ENCODE data around the gene KYNU.
"Not testable (repeated sequence)": the region's sequence is repeated elsewhere in the genome, so short reads cannot be mapped to it uniquely, and the experiment has no call there.

Gene KYNU

GRCh38 chr2:142918624-142919023 lies 41.2 kb downstream of the KYNU start:
- no peak for DNase-seq (ENCODE audit: low read depth)

DNA sequence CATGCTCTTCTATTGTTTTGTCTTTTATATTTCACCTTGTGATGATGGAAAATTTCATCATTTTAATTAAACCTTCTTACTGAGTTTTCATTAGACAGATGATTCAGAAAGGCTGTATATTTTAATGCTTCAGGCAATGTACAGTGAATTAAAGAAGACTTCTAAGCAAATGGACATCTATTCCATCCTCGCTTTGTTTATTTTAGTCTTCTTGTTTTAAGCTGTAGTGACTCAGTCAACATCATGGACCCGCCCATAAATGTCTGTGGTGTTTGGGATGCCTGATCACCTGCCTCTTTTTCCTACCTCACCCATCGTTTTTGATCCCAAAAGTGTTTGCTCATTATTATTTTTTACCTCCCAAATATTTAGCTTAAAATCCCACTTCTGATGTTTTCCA lies 43.1 kb downstream of the KYNU start:
- no peak for DNase-seq (ENCODE audit: low read depth)

GRCh38 chr2:142926445-142926844 lies 49.0 kb downstream of the KYNU start:
- no peak for DNase-seq (ENCODE audit: low read depth)

DNA sequence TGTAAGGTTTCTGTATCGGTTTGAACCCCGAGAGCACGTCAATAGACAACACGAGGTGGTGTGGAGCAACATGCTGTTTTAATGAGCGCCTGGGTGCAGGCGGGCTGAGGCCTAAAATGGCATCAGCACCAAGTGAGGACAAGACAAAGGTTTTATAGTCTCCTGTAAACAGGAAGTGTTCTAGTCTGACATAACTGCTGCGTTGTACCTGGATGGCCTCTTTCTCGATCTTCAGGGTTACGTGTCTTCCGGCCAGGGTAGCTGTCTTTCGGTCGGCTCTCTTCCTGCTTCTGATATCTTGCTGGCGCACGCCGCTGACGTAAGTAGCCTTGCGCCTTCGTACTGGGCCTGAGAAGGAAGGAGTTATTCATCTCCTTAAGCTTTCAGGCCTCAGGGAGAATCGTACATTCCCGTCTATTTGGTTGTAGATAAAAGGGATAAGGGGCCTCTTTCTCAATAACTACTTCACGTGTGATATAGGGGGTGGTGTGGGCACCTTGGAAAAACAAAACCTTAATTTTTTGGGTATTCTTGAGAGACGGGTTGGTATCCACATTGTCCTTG lies 53.5 kb downstream of the KYNU start:
- no peak for DNase-seq (ENCODE audit: low read depth)

- no peak for DNase-seq (ENCODE audit: low read depth)
Observed at GRCh38 chr2:142933916-142934315, 56.5 kb downstream of the KYNU start.

- DNase-seq (ENCODE audit: low read depth), result no peak
Observed at GRCh38 chr2:142935563-142936089, 58.2 kb downstream of the KYNU start.

DNA sequence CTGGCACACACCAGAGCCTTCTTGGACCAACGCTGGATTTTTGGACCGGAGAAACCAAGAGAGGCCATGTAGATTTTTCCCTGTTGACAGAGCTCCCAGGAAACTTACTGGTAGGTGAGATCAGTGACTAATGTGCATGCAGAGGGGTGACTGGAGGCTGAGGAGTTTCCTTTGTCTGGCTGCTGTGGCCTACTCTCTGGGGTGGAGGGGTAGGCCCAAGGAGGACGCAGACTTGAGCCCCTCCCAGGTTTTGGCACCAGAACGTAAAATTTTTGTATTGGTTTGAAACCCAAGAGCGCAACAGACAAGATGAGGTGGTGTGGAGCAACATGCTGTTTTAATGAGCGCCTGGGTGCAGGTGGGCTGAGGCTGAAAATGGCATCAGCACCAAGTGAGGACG lies 59.2 kb downstream of the KYNU start:
- no peak for DNase-seq (ENCODE audit: low read depth)

- DNase-seq (ENCODE audit: low read depth), result no peak
Observed at GRCh38 chr2:142937347-142937746, 59.9 kb downstream of the KYNU start.

- no peak for DNase-seq (ENCODE audit: low read depth)
Observed at GRCh38 chr2:142938240-142938639, 60.8 kb downstream of the KYNU start.

DNA sequence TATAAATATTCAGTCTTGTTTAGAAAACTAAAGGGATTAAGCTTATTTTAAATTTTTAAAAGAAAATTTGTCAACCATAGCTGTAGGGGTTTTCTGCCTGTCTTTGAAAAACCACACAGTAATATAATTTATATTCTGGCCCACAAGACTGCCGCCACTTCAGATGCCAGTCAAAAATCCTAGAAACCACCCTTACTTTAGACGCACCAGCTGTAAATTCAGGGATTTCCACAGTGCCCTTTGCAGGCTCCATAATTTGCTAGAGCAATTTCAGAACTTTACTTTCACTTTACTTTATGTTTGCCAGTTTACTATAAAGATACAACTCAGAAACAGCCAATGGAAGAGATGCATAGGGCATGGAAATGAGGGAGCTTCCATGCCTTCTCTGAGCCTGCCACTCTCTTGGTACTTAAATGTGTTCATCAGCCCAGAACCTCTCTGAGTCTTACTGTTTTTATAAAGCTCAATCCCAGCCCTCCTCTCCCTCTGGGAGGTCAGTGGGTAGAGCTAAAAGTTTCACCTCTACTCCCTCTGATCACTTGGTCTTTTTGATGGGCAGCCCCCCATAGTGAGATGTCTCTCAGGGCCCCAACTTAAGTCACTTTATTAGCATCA lies 63.3 kb downstream of the KYNU start:
- no peak for DNase-seq (ENCODE audit: low read depth)

- no peak for DNase-seq (ENCODE audit: low read depth)
Observed at GRCh38 chr2:142942690-142943089, 65.2 kb downstream of the KYNU start.

DNA sequence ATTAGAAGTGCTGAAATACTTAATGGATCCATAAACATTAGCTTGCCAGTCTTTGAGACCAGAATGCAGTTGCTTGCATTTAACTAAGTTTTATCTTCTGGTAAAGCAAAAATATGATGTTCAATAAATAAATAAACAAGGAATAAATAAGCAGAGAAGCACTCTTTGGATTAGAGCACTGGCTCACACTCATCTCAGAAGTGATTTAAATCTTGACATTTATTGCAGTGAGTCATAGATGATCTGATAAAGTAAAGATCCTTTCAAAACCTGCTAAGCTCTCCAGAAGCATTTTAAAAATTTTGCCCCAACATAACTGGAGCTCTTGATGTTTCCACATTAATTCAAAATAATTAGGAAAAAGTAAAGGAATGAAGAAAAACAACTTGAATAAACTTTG lies 66.8 kb downstream of the KYNU start:
- no peak for DNase-seq (ENCODE audit: low read depth)

- DNase-seq (ENCODE audit: low read depth), result no peak
Observed at GRCh38 chr2:142944721-142945120, 67.3 kb downstream of the KYNU start.

- DNase-seq (ENCODE audit: low read depth), result no peak
Observed at GRCh38 chr2:142946941-142947340, 69.5 kb downstream of the KYNU start.

GRCh38 chr2:142948723-142949122 lies 71.3 kb downstream of the KYNU start:
- DNase-seq (ENCODE audit: low read depth), result not testable (repeated sequence)

DNA sequence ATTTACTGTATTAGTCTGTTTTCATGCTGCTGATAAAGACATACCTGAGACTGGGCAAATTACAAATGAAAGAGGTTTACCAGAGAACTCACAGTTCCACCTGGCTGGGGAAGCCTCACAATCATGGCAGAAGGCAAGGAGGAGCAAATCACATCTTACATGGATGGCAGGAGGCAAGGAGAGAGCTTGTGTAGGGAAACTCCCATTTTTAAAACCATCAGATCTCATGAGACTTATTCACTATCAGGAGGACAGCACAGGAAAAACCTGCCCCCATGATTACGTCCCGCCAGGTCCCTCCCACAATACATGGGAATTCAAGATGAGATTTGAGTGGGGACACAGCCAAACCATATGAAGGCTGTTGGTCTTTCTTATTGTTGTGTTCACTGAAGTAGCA lies 72.9 kb downstream of the KYNU start:
- DNase-seq (ENCODE audit: low read depth), result not testable (repeated sequence)

- DNase-seq (ENCODE audit: low read depth), result no peak
Observed at GRCh38 chr2:142951190-142952007, 73.9 kb downstream of the KYNU start.

- DNase-seq (ENCODE audit: low read depth), result no peak
Observed at GRCh38 chr2:142952018-142952417, 74.6 kb downstream of the KYNU start.

GRCh38 chr2:142952793-142953494 lies 75.5 kb downstream of the KYNU start:
- DNase-seq (ENCODE audit: low read depth), result no peak

- DNase-seq (ENCODE audit: low read depth), result no peak
Observed at GRCh38 chr2:142954493-142954892, 77.0 kb downstream of the KYNU start.

- DNase-seq (ENCODE audit: low read depth), result no peak
Observed at GRCh38 chr2:142957144-142957543, 79.7 kb downstream of the KYNU start.

DNA sequence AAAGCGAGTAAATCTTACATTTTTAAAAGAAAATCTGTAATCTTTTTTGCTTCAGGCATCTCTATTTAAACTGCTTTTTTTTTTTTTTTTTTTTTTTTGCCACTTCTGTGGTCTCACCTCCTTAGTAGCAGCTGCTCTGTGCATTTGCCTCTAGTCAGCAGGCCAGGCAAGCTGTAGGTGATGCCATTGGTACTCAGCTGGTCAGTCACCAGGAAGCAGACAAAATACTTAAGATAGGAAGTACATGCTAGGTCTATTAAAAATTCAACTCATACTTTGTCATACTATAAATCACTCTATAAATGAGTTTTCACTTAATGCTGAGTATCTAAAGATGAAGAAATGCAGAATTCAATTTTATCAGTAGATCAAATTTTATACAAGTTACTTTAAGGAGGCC lies 83.7 kb downstream of the KYNU start:
- DNase-seq (ENCODE audit: low read depth), result no peak

DNA sequence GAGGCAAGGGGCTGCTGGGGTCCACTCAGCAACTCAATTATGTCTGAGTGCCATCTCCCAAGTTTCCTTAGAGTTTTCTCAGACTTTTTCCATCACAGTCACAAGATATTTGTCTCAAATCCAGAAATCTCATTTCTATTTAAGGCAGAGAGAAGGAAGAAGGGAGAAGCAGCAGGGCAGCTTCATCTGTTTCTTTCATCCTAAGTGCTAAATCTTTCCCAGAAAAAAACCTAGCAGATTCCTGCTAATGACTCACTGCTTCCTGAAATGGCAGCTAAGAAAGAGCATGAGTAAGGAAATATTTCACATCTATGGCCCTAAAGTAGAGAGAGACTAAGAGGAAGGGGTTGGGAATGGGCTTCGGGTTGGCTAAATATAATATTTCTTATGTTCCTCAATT lies 88.0 kb downstream of the KYNU start:
- no peak for DNase-seq (ENCODE audit: low read depth)
